Stimulated activated CD8-positive, alpha-beta memory T cell treated with anti-CD3 and anti-CD28 coated beads, Interleukin-12 subunit alpha, Interleukin-12 subunit beta, amount 100 ng/mL, for 4 hours (primary cell): ENCODE measurements around the gene RUNX3.

Experiments
- DNase-seq: peaks from one replicate; pipeline ENCODE4 v3.0.0-alpha.2; 2020; ENCODE audit warnings: low read depth

The RUNX3 gene

GRCh38 chr1:24861821-24862727 is 68.0 kb downstream of the RUNX3 start:
- no peak for DNase-seq

GRCh38 chr1:24860841-24861240 is 69.2 kb downstream of the RUNX3 start:
- DNase-seq: no peak

- no peak for DNase-seq
Measured at GRCh38 chr1:24859063-24860010, 70.7 kb downstream of the RUNX3 start.

GRCh38 chr1:24858277-24858676 is 71.8 kb downstream of the RUNX3 start:
- DNase-seq: no peak

- no peak for DNase-seq
Measured at GRCh38 chr1:24857507-24858133, 72.5 kb downstream of the RUNX3 start.

GRCh38 chr1:24856787-24857506 is 73.1 kb downstream of the RUNX3 start:
- DNase-seq: no peak

GRCh38 chr1:24855474-24855873 is 74.6 kb downstream of the RUNX3 start:
- no peak for DNase-seq

- DNase-seq: no peak
Measured at GRCh38 chr1:24853649-24854048, 76.4 kb downstream of the RUNX3 start.

- no peak for DNase-seq
Measured at GRCh38 chr1:24850328-24850920, 79.7 kb downstream of the RUNX3 start.

- DNase-seq: no peak
Measured at GRCh38 chr1:24849672-24850295, 80.3 kb downstream of the RUNX3 start.
